SH-SY5Y (cell line): ENCODE data around the gene KLRF1.

Source experiments
- GATA2 ChIP-seq: IDR thresholded peaks from 2 replicates; pipeline ENCODE4 v1.6.1; 2011; ENCODE audit warnings: mild to moderate bottlenecking, low read depth, low read length
- GATA3 ChIP-seq: IDR thresholded peaks from 2 replicates; pipeline ENCODE4 v1.6.1; 2011; ENCODE audit warnings: low read depth, mild to moderate bottlenecking, low read length, moderate library complexity

KLRF1 gene, protein sequence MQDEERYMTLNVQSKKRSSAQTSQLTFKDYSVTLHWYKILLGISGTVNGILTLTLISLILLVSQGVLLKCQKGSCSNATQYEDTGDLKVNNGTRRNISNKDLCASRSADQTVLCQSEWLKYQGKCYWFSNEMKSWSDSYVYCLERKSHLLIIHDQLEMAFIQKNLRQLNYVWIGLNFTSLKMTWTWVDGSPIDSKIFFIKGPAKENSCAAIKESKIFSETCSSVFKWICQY

DNA sequence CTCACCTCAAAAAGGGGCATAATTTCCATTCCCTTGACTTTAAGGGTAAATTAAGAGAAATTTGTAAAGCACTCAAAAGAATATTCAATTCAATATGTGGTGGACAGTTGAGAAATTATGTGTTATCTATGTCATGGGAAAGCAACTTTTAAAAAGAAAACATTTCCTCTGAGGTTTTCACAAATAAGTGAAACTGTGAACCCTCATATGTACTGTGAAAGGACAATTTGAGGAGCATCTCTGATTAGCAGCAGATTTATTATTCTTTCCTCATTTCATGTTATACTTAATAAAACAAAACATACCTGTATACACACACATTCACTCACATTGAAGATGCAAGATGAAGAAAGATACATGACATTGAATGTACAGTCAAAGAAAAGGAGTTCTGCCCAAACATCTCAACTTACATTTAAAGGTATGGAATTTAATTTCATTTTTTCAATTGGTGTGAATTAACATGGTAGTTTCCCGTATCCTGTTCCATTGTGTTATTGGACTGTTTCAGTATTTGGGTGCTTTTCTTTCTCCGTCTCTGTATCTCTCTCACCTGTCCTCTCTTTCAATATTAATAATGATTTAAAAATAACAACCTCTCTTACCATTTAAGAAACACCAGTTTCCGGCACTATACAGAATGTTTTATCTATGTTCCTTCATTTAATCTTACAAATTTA lies at the start of gene KLRF1:
TSS of gene KLRF1 (plus strand) at position 273 of the 680 bp plus-strand sequence. CDS start at position 337, 64 bp downstream.
- TF ChIP-seq GATA3 (no peak), GATA2 (no peak)

DNA sequence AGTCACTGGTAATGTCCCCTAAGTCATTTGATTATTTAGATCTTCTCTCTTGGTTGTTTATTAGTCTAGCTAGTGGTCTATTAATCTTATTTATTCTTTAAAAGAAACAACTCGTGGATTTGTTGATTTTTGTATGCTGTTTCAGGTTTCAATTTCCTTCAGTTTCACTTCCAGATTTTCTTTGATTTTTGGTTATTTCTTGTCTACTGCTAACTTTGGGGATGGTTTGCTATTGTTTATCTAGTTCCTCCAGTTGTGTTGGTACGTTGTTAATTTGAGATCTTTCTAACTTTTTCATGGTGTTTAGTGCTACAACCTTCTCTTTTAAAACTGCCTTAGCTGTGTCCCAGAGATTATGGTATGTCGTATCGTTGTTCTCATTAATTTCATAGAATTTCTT lies 48.1 kb upstream of the KLRF1 start:
- TF ChIP-seq GATA3 (no peak), GATA2 (no peak)

DNA sequence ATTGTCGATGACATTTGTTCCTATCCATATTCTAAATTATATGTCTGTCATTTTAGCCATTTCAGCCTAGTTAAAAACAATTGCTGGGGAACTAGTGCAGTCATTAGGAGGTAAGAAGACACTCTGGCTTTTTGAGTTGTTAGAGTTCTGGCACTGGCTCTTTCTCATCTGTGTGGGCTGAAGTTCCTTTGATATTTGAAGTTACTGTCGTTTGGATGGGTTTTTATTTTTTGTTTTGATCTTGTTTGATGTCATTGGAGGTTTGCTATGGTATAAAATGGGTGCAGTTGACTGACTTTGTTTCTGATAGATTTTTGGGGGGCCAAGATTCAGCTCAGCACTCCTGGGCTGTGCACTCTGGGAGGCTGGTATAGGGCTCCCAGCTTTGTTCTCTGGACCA lies 45.9 kb upstream of the KLRF1 start:
- TF ChIP-seq GATA3 (no peak), GATA2 (no peak)

- no peak for TF ChIP-seq GATA2
- TF ChIP-seq GATA3, result no peak
Observed at GRCh38 chr12:9782547-9783382, 44.5 kb upstream of the KLRF1 start.

GRCh38 chr12:9784326-9784725 lies 43.0 kb upstream of the KLRF1 start:
- TF ChIP-seq GATA2, result no peak
- no peak for TF ChIP-seq GATA3

- TF ChIP-seq GATA3 (no peak), GATA2 (no peak)
Observed at GRCh38 chr12:9784816-9785215, 42.5 kb upstream of the KLRF1 start.

- TF ChIP-seq GATA2, result no peak
- no peak for TF ChIP-seq GATA3
Observed at GRCh38 chr12:9786726-9787717, 40.3 kb upstream of the KLRF1 start.

- TF ChIP-seq GATA3, result no peak
- TF ChIP-seq GATA2, result no peak
Observed at GRCh38 chr12:9792185-9792900, 34.9 kb upstream of the KLRF1 start.

GRCh38 chr12:9792961-9793617 lies 34.2 kb upstream of the KLRF1 start:
- TF ChIP-seq GATA3 (no peak), GATA2 (no peak)

DNA sequence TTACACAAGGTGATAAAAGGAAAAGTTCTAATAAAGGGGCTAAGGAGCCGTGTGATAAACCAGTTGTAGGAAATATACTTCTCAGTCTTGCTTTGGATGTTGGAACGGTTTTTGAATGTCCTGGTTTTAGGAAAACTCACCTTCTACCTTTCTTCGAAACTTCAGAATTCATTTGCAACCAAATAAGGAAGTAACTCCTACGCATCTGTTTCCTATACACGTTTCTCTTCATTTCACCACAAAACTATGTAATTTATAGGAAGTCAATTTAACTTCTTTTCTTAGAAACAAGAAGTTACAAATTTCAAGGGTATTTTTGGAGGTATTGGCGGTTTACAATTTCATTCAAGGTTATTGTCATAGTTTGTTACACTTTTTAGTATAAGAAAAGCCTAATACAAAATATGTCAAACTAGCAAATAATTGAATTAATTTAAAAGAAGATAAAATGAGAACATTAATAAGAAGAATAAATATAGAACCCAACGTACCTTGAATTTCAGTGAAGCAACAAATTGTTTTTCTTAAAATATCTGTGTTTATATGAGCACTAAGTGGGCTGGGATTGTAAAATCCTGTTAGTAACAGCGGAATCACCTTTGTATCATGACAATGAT lies 33.4 kb upstream of the KLRF1 start:
- no peak for TF ChIP-seq GATA2
- TF ChIP-seq GATA3, result no peak

DNA sequence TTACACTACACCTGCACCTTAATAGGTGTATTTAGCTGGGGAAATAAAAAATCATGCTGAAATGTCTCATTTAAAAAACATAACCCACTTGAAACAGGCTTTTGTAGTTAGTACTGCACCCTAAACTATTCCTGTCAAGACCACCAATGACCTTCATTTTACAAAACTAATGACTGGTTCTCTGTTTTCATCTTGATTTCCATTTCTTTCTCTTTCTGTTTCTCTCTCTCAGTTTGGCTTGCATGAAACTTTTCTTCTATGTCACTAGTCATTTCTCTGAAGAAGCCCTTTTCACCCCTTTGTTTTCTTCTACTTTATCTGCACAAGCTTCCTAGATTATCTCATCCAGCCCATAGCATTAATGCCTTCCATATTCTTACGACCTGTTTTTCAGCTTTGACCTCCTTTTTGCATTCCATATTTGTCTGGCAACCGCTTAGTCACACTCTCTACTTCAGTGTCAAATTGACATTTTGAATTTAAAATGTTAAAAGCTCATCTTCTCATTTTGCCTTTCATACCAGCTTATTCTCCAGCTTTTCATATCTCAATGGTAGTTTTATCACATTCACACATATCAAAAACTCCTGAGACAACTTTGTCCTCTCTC lies 32.7 kb upstream of the KLRF1 start:
- no peak for TF ChIP-seq GATA3
- no peak for TF ChIP-seq GATA2

GRCh38 chr12:9795945-9796344 lies 31.3 kb upstream of the KLRF1 start:
- no peak for TF ChIP-seq GATA3
- TF ChIP-seq GATA2, result no peak
